Measurements from ENCODE around the gene PRL.

PRL gene

DNA sequence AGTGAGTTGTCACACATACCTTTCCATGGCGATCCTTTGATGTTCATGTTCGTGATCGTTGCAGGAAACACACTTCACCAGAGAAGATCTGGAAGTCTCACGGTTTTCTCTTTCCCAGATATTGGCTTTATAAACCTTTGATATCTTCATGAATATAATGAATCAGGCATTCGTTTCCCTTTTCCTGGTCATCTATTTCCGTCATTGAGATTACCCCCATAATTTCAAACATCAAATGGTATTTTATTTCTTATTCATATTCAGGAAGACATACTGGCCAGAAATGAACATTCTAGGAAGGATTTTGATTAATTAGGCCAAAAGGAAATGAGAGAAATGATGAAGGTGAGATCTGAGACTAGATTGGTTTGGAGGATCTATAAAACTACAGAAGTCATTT is at the start of gene PRL:
Gene PRL, minus strand, starts transcription at position 101 of the 400 bp plus-strand sequence. Its CDS starts 54 bp downstream, at position 47.
- H3K4me3 ChIP-seq (ENCODE audit: low read length), result no peak within 1 kb of the TSS
- DNase-seq (ENCODE audit: low read depth, low spot score), result no peak
- H3K36me3 ChIP-seq (ENCODE audit: control insufficient read depth, insufficient read depth, low read length), result no peaks in the 10 kb centered on the region
- no peak within 1 kb of the TSS for H3K27ac ChIP-seq (ENCODE audit: low read length)
- no peaks in the 10 kb centered on the region for H3K9me3 ChIP-seq (ENCODE audit: control insufficient read depth, insufficient read depth, low read length)
- no peaks in the 10 kb centered on the region for H3K27me3 ChIP-seq (ENCODE audit: control insufficient read depth, insufficient read depth, low read length)
- WGBS (ENCODE audit: insufficient coverage, insufficient read length), result no CpG with 5 or more reads among the region's 6 CpGs
- no peaks in the 10 kb centered on the region for H3K4me1 ChIP-seq (ENCODE audit: control insufficient read depth, insufficient read depth, low read length)

DNA sequence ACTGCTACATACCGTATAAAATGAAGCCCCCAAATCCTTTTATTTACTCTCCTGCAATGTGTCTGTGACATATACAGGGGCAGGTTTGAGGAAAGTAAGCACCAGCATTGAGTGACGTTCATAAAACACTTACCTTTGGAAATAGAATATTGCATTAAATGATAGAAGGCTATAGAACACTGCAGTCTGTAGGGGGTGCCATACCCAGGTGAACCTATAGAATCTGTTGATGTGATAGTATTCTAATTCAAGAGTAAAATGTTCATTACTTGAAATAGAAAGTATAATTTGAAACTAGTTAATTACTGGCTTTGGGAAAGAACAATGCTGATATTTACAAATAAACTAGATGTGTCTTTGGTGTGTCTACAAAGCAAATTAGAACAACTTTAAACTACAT is 47.0 kb upstream of the PRL start:
- Histone ChIP-seq H3K9me3 (ENCODE audit: control insufficient read depth, insufficient read depth, low read length) (no peaks in the 10 kb centered on the region), H3K27me3 (ENCODE audit: control insufficient read depth, insufficient read depth, low read length) (no peaks in the 10 kb centered on the region), H3K36me3 (ENCODE audit: control insufficient read depth, insufficient read depth, low read length) (no peaks in the 10 kb centered on the region), H3K27ac (ENCODE audit: low read length) (no peak overlapping the region), H3K4me3 (ENCODE audit: low read length) (no peak overlapping the region), H3K4me1 (ENCODE audit: control insufficient read depth, insufficient read depth, low read length) (no peaks in the 10 kb centered on the region)
- WGBS (ENCODE audit: insufficient coverage, insufficient read length), result no CpG with 5 or more reads among the region's 2 CpGs
- DNase-seq (ENCODE audit: low read depth, low spot score), result no peak

DNA sequence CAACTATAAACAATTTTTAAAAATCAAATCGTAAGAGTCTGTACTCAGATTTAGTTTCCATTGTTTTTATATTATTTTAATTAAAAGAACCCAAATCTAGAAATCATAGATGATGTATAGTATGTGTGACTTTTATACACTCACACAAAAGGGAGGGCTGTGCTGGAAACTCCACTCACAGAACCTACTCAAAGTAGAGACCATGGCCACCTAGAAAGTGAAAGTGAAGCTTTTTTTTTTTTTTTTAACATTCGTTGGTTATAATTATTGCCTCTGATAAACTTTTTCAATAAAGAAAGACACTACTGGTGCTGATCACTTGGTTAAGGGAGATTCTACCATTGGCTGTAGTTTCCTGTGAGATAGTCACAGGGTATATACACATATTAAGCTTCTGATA is 37.9 kb upstream of the PRL start:
- 100% methylated on average over 1 of the region's 2 CpGs for whole genome bisulfite sequencing (ENCODE audit: insufficient coverage, insufficient read length)
- Histone ChIP-seq H3K4me3 (ENCODE audit: low read length) (no peak overlapping the region), H3K4me1 (ENCODE audit: control insufficient read depth, insufficient read depth, low read length) (no peaks in the 10 kb centered on the region)

GRCh38 chr6:22333802-22334201 is 37.0 kb upstream of the PRL start:
- H3K9me3 ChIP-seq (ENCODE audit: control insufficient read depth, insufficient read depth, low read length), result no peaks in the 10 kb centered on the region
- no peaks in the 10 kb centered on the region for H3K4me1 ChIP-seq (ENCODE audit: control insufficient read depth, insufficient read depth, low read length)
- H3K27ac ChIP-seq (ENCODE audit: low read length), result no peak overlapping the region
- no peak for DNase-seq (ENCODE audit: low read depth, low spot score)
- no peak overlapping the region for H3K4me3 ChIP-seq (ENCODE audit: low read length)
- no peaks in the 10 kb centered on the region for H3K27me3 ChIP-seq (ENCODE audit: control insufficient read depth, insufficient read depth, low read length)
- no peaks in the 10 kb centered on the region for H3K36me3 ChIP-seq (ENCODE audit: control insufficient read depth, insufficient read depth, low read length)

More for the DNA sequence above, 37.9 kb upstream of the PRL start:
- no peaks in the 10 kb centered on the region for H3K27me3 ChIP-seq (ENCODE audit: control insufficient read depth, insufficient read depth, low read length)
- H3K27ac ChIP-seq (ENCODE audit: low read length), result no peak overlapping the region
- no peak for DNase-seq (ENCODE audit: low read depth, low spot score)
- H3K9me3 ChIP-seq (ENCODE audit: control insufficient read depth, insufficient read depth, low read length), result no peaks in the 10 kb centered on the region
- H3K36me3 ChIP-seq (ENCODE audit: control insufficient read depth, insufficient read depth, low read length), result no peaks in the 10 kb centered on the region

- Histone ChIP-seq H3K36me3 (ENCODE audit: control insufficient read depth, insufficient read depth, low read length) (no peaks in the 10 kb centered on the region), H3K27ac (ENCODE audit: low read length) (no peak overlapping the region), H3K27me3 (ENCODE audit: control insufficient read depth, insufficient read depth, low read length) (no peaks in the 10 kb centered on the region), H3K4me3 (ENCODE audit: low read length) (no peak overlapping the region), H3K9me3 (ENCODE audit: control insufficient read depth, insufficient read depth, low read length) (no peaks in the 10 kb centered on the region), H3K4me1 (ENCODE audit: control insufficient read depth, insufficient read depth, low read length) (no peaks in the 10 kb centered on the region)
- WGBS (ENCODE audit: insufficient coverage, insufficient read length), result no CpG with 5 or more reads among the region's 4 CpGs
- DNase-seq (ENCODE audit: low read depth, low spot score), result no peak
Observed at GRCh38 chr6:22332711-22333110, 35.9 kb upstream of the PRL start.

- no peak overlapping the region for H3K27ac ChIP-seq (ENCODE audit: low read length)
- WGBS (ENCODE audit: insufficient coverage, insufficient read length), result no CpG with 5 or more reads among the region's 2 CpGs
- H3K4me3 ChIP-seq (ENCODE audit: low read length), result no peak overlapping the region
- no peak for DNase-seq (ENCODE audit: low read depth, low spot score)
- no peaks in the 10 kb centered on the region for H3K27me3 ChIP-seq (ENCODE audit: control insufficient read depth, insufficient read depth, low read length)
- no peaks in the 10 kb centered on the region for H3K4me1 ChIP-seq (ENCODE audit: control insufficient read depth, insufficient read depth, low read length)
- no peaks in the 10 kb centered on the region for H3K36me3 ChIP-seq (ENCODE audit: control insufficient read depth, insufficient read depth, low read length)
- H3K9me3 ChIP-seq (ENCODE audit: control insufficient read depth, insufficient read depth, low read length), result no peaks in the 10 kb centered on the region
Observed at GRCh38 chr6:22332216-22332615, 35.4 kb upstream of the PRL start.

GRCh38 chr6:22330941-22331340 is 34.1 kb upstream of the PRL start:
- no peak for DNase-seq (ENCODE audit: low read depth, low spot score)
- Histone ChIP-seq H3K27ac (ENCODE audit: low read length) (no peak overlapping the region), H3K4me1 (ENCODE audit: control insufficient read depth, insufficient read depth, low read length) (no peaks in the 10 kb centered on the region), H3K27me3 (ENCODE audit: control insufficient read depth, insufficient read depth, low read length) (no peaks in the 10 kb centered on the region), H3K4me3 (ENCODE audit: low read length) (no peak overlapping the region), H3K9me3 (ENCODE audit: control insufficient read depth, insufficient read depth, low read length) (no peaks in the 10 kb centered on the region), H3K36me3 (ENCODE audit: control insufficient read depth, insufficient read depth, low read length) (no peaks in the 10 kb centered on the region)
- no CpG with 5 or more reads among the region's 4 CpGs for whole genome bisulfite sequencing (ENCODE audit: insufficient coverage, insufficient read length)

- H3K36me3 ChIP-seq (ENCODE audit: control insufficient read depth, insufficient read depth, low read length), result no peaks in the 10 kb centered on the region
- H3K27me3 ChIP-seq (ENCODE audit: control insufficient read depth, insufficient read depth, low read length), result no peaks in the 10 kb centered on the region
- no peaks in the 10 kb centered on the region for H3K9me3 ChIP-seq (ENCODE audit: control insufficient read depth, insufficient read depth, low read length)
- no peak overlapping the region for H3K27ac ChIP-seq (ENCODE audit: low read length)
- DNase-seq (ENCODE audit: low read depth, low spot score), result no peak
- H3K4me3 ChIP-seq (ENCODE audit: low read length), result no peak overlapping the region
- WGBS (ENCODE audit: insufficient coverage, insufficient read length), result no CpG with 5 or more reads among the region's 5 CpGs
- no peaks in the 10 kb centered on the region for H3K4me1 ChIP-seq (ENCODE audit: control insufficient read depth, insufficient read depth, low read length)
Observed at GRCh38 chr6:22328474-22328873, 31.6 kb upstream of the PRL start.

- Histone ChIP-seq H3K27ac (ENCODE audit: low read length) (no peak overlapping the region), H3K4me1 (ENCODE audit: control insufficient read depth, insufficient read depth, low read length) (no peaks in the 10 kb centered on the region), H3K36me3 (ENCODE audit: control insufficient read depth, insufficient read depth, low read length) (no peaks in the 10 kb centered on the region), H3K27me3 (ENCODE audit: control insufficient read depth, insufficient read depth, low read length) (no peaks in the 10 kb centered on the region), H3K9me3 (ENCODE audit: control insufficient read depth, insufficient read depth, low read length) (no peaks in the 10 kb centered on the region), H3K4me3 (ENCODE audit: low read length) (no peak overlapping the region)
- no CpG with 5 or more reads among the region's 2 CpGs for WGBS (ENCODE audit: insufficient coverage, insufficient read length)
- DNase-seq (ENCODE audit: low read depth, low spot score), result no peak
Observed at GRCh38 chr6:22327881-22328280, 31.0 kb upstream of the PRL start.

GRCh38 chr6:22326500-22326899 is 29.7 kb upstream of the PRL start:
- 0 out of 2 replicates have a peak, but pooled peaks cover under 1% of the 10 kb centered on the region for H3K27me3 ChIP-seq (ENCODE audit: control insufficient read depth, insufficient read depth, low read length)
- H3K36me3 ChIP-seq (ENCODE audit: control insufficient read depth, insufficient read depth, low read length), result no peaks in the 10 kb centered on the region
- no peak for DNase-seq (ENCODE audit: low read depth, low spot score)
- no peak overlapping the region for H3K4me3 ChIP-seq (ENCODE audit: low read length)
- no CpG with 5 or more reads among the region's 6 CpGs for WGBS (ENCODE audit: insufficient coverage, insufficient read length)
- no peak overlapping the region for H3K27ac ChIP-seq (ENCODE audit: low read length)
- no peaks in the 10 kb centered on the region for H3K9me3 ChIP-seq (ENCODE audit: control insufficient read depth, insufficient read depth, low read length)
- H3K4me1 ChIP-seq (ENCODE audit: control insufficient read depth, insufficient read depth, low read length), result no peaks in the 10 kb centered on the region

DNA sequence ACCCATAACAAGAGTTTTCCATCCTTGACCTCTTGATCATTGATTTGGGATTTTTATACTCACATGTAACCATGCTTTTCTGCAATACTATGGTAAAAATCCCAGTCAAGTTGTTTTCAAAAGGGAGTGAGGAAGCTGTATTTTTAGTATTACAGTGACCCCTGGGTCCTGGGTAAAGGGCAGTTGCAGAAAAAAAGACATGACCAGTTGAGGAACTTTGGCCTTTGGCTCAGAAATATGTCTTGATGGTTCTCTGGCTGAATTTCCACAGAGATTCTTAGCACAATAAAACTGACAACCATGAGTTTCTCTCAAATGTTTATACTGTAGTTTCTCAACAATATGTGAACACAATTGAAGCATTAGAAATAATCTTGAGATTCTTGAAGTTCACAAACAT is 28.6 kb upstream of the PRL start:
- DNase-seq (ENCODE audit: low read depth, low spot score), result no peak
- H3K9me3 ChIP-seq (ENCODE audit: control insufficient read depth, insufficient read depth, low read length), result no peaks in the 10 kb centered on the region
- no peaks in the 10 kb centered on the region for H3K36me3 ChIP-seq (ENCODE audit: control insufficient read depth, insufficient read depth, low read length)
- H3K27ac ChIP-seq (ENCODE audit: low read length), result no peak overlapping the region
- no peak overlapping the region for H3K4me3 ChIP-seq (ENCODE audit: low read length)
- H3K27me3 ChIP-seq (ENCODE audit: control insufficient read depth, insufficient read depth, low read length), result 0 out of 2 replicates have a peak, but pooled peaks cover 1% of the 10 kb centered on the region
- no peaks in the 10 kb centered on the region for H3K4me1 ChIP-seq (ENCODE audit: control insufficient read depth, insufficient read depth, low read length)

Data from iPS DF 6.9 (cell line).